Mesenchymal stem cell (in vitro differentiated cells and primary cell): ENCODE data around the gene ADD3. TPM values are rescaled to one million over a fixed set of nuclear protein-coding genes. Genes with fewer than 3 reads are reported as not detected.

ENCODE experiments used
- small RNA-seq: library from polyadenylated mRNA; stranded (forward); fragments of <200 nt; extraction: miRNeasy Mini kit (QIAGEN cat#:217004); gene quantifications from one replicate; pipeline ENCODE3, GENCODE V24; 2013; ENCODE audit warnings: low read depth

The ADD3 gene

Small RNA genes lying within 50 kb of the gene (small RNA-seq; reads per million reads assigned to genes)
- gene SNRPGP12: not detected
